SK-N-SH (cell line): ENCODE results near the gene GCM1. TPM values are rescaled to one million over a fixed set of nuclear protein-coding genes. Genes with fewer than 3 reads are reported as not detected.

ENCODE experiments used
- CTCF ChIA-PET: fragments of 300-600, 350-600 bp; formaldehyde crosslinking; extraction: SDS; loops from one replicate; lab custom pipeline; 2021; lab: Yijun Ruan, JAX
- POLR2A ChIA-PET: fragments of 350-600 bp; sonication (Branson Sonifier 250); formaldehyde crosslinking; extraction: SDS; loops from one replicate; lab custom pipeline; 2020; ENCODE audit warnings: antibody characterized with exemption, inconsistent platforms; lab: Yijun Ruan, JAX
- DNase-seq: peaks from one replicate; pipeline ENCODE4 v3.0.0; 2012
- H2AFZ ChIP-seq: fragments of 200-600 bp; sonication (generic); 2 replicates; pipeline ENCODE4 v1.8.1; 2016; ENCODE audit warnings: antibody characterized with exemption, mild to moderate bottlenecking, low read depth
- H3F3A ChIP-seq: fragments of 200-600 bp; sonication (generic); replicated peaks from 2 replicates; pipeline ENCODE3; 2016; ENCODE audit warnings: antibody characterized with exemption, mild to moderate bottlenecking; ENCODE audit not compliant: insufficient read depth
- H3K27ac ChIP-seq, 2 experiments: fragments of 200-500 bp in 1 of 2; fragments of 200-600 bp in 1 of 2; sonication (Bioruptor generic) in 1 of 2; sonication (generic), shearing (Covaris generic) in 1 of 2; 2 replicates each; pipeline versions ENCODE4 v1.5.1 to v1.6.1; 2014 to 2016; ENCODE audit warnings: low read depth in 2 of 2, inconsistent platforms in 1 of 2, low read length in 1 of 2, mild to moderate bottlenecking in 1 of 2, mixed read lengths in 1 of 2
- H3K27me3 ChIP-seq: fragments of 200-600 bp; sonication (generic), shearing (Covaris generic); 2 replicates; pipeline ENCODE4 v1.6.1; 2016; ENCODE audit warnings: mixed run types; ENCODE audit not compliant: insufficient read depth
- H3K36me3 ChIP-seq, 2 experiments: fragments of 200-500 bp in 1 of 2; fragments of 200-600 bp in 1 of 2; sonication (Bioruptor generic) in 1 of 2; sonication (generic) in 1 of 2; replicated peaks in 1 of 2; 2 replicates each; pipeline versions ENCODE3 to v1.5.1; 2014 to 2016; ENCODE audit warnings: low read length in 1 of 2, mild to moderate bottlenecking in 1 of 2; ENCODE audit not compliant: insufficient read depth in 2 of 2, control insufficient read depth in 1 of 2
- H3K4me1 ChIP-seq, 2 experiments: fragments of 200-500 bp in 1 of 2; fragments of 200-600 bp in 1 of 2; sonication (Bioruptor generic) in 1 of 2; sonication (generic), shearing (Covaris generic) in 1 of 2; 2 replicates each; pipeline versions ENCODE4 v1.5.1 to v1.6.1; 2014 to 2016; ENCODE audit warnings: low read depth in 1 of 2, low read length in 1 of 2, mixed run types in 1 of 2; ENCODE audit not compliant: insufficient read depth in 2 of 2, control insufficient read depth in 1 of 2
- H3K4me2 ChIP-seq: fragments of 200-600 bp; sonication (generic), shearing (Covaris generic); 2 replicates; pipeline ENCODE4 v1.6.1; 2017; ENCODE audit warnings: mixed run types
- H3K4me3 ChIP-seq, 2 experiments: fragments of 200-500 bp in 1 of 2; fragments of 200-600 bp in 1 of 2; sonication (Bioruptor generic) in 1 of 2; sonication (generic), shearing (Covaris generic) in 1 of 2; 2 replicates each; pipeline versions ENCODE4 v1.5.1 to v1.8.1; 2014 to 2016; ENCODE audit warnings: low read depth in 2 of 2, inconsistent platforms in 1 of 2, low read length in 1 of 2, mild to moderate bottlenecking in 1 of 2, mixed read lengths in 1 of 2, moderate library complexity in 1 of 2
- H3K79me2 ChIP-seq: fragments of 200-600 bp; sonication (generic); 2 replicates; pipeline ENCODE4 v1.8.1; 2017; ENCODE audit warnings: mild to moderate bottlenecking; ENCODE audit not compliant: insufficient read depth
- H3K9ac ChIP-seq: fragments of 200-600 bp; sonication (generic); 2 replicates; pipeline ENCODE4 v1.6.1; 2017; ENCODE audit warnings: mixed run types
- H3K9me2 ChIP-seq: fragments of 200-600 bp; sonication (generic); 2 replicates; pipeline ENCODE4 v1.6.1; 2017; ENCODE audit warnings: mixed run types
- H3K9me3 ChIP-seq: fragments of 200-600 bp; sonication (generic); 2 replicates; pipeline ENCODE4 v1.6.1; 2017; ENCODE audit warnings: mixed run types, mild to moderate bottlenecking, moderate library complexity
- H4K20me1 ChIP-seq: fragments of 200-600 bp; sonication (generic); 2 replicates; pipeline ENCODE4 v1.6.1; 2017; ENCODE audit warnings: mild to moderate bottlenecking, mixed run types; ENCODE audit not compliant: insufficient read depth
- CHD2 ChIP-seq: fragments of 150-350 bp; IDR thresholded peaks from 2 replicates; pipeline ENCODE4 v1.6.1; 2018; ENCODE audit warnings: low read length; ENCODE audit not compliant: partially characterized antibody
- EZH2phosphoT487 ChIP-seq: fragments of 200-600 bp; sonication (generic); IDR thresholded peaks from 2 replicates; pipeline ENCODE4 v1.6.1; 2017; ENCODE audit warnings: low read depth, mixed run types, mild to moderate bottlenecking, antibody characterized with exemption, moderate library complexity, borderline replicate concordance
- GATA2 ChIP-seq: sonication (generic); formaldehyde crosslinking; IDR thresholded peaks from 2 replicates; pipeline ENCODE4 v1.5.0; 2020; ENCODE audit warnings: mild to moderate bottlenecking, missing genetic modification reagents
- MAX ChIP-seq: IDR thresholded peaks from 2 replicates; pipeline ENCODE4 v1.4.0; 2012; ENCODE audit warnings: low read depth
- MEF2A ChIP-seq: IDR thresholded peaks from 2 replicates; pipeline ENCODE4 v1.4.0; 2012; ENCODE audit warnings: low read depth, borderline replicate concordance
- NFIC ChIP-seq: IDR thresholded peaks from 2 replicates; pipeline ENCODE4 v1.4.0; 2012; ENCODE audit warnings: borderline replicate concordance
- POLR2AphosphoS5 ChIP-seq: IDR thresholded peaks from 2 replicates; pipeline ENCODE4 v1.6.1; 2012; ENCODE audit warnings: low read depth, low read length
- RAD21 ChIP-seq: IDR thresholded peaks from 2 replicates; pipeline ENCODE4 v1.6.1; 2012; ENCODE audit warnings: mild to moderate bottlenecking, low read length
- RCOR1 ChIP-seq: fragments of 150-350 bp; IDR thresholded peaks from 2 replicates; pipeline ENCODE4 v1.6.1; 2017; ENCODE audit warnings: antibody characterized with exemption, low read length
- REST ChIP-seq: IDR thresholded peaks from 2 replicates; pipeline ENCODE4 v1.6.1; 2012; ENCODE audit warnings: mild to moderate bottlenecking, low read depth, low read length, moderate library complexity
- RXRA ChIP-seq: IDR thresholded peaks from 2 replicates; pipeline ENCODE4 v1.4.0; 2012; ENCODE audit warnings: low read depth, mild to moderate bottlenecking, borderline replicate concordance
- SMC3 ChIP-seq: IDR thresholded peaks from 2 replicates; pipeline ENCODE4 v1.6.1; 2012; ENCODE audit warnings: low read depth, low read length, improper control_type of control experiment
- TAF1 ChIP-seq: IDR thresholded peaks from 2 replicates; pipeline ENCODE4 v1.6.1; 2012; ENCODE audit warnings: low read depth, mild to moderate bottlenecking, low read length, moderate library complexity, borderline replicate concordance
- TEAD4 ChIP-seq: IDR thresholded peaks from 2 replicates; pipeline ENCODE4 v1.4.0; 2012; ENCODE audit warnings: mild to moderate bottlenecking, borderline replicate concordance; ENCODE audit not compliant: insufficient read depth
- YY1 ChIP-seq: IDR thresholded peaks from 2 replicates; pipeline ENCODE4 v1.4.0; 2012; ENCODE audit warnings: low read depth, mild to moderate bottlenecking
- WGBS: methylation state at CpG from one replicate; pipeline ENCODE4 v1.1.6; 2017; ENCODE audit warnings: low lambda C conversion rate; 5-methylcytosine and 5-hydroxymethylcytosine counted together
- polyA plus RNA-seq, 3 experiments: library from polyadenylated mRNA; depleted of rRNA; stranded (reverse); fragments of >200 nt; gene quantifications; 2 replicates each; pipeline ENCODE4 v1.2.3, GENCODE V29; 2012
- TF ChIP-seq, protein P1 (sequence below): fragments of 150-350 bp; IDR thresholded peaks from 2 replicates; pipeline ENCODE4 v1.6.1; 2016; ENCODE audit warnings: mild to moderate bottlenecking, low read depth, low read length
- TF ChIP-seq, protein P2 (sequence below): IDR thresholded peaks from 2 replicates; pipeline ENCODE4 v1.4.0; 2012; ENCODE audit warnings: low read depth, borderline replicate concordance
- TF ChIP-seq, protein P3 (sequence below): IDR thresholded peaks from 2 replicates; pipeline ENCODE4 v1.4.0; 2012; ENCODE audit warnings: low read depth, borderline replicate concordance

GCM1 gene
- polyA plus RNA-seq, 1 of the 3 experiments (the other 2 are of a cell fraction): not detected

DNA sequence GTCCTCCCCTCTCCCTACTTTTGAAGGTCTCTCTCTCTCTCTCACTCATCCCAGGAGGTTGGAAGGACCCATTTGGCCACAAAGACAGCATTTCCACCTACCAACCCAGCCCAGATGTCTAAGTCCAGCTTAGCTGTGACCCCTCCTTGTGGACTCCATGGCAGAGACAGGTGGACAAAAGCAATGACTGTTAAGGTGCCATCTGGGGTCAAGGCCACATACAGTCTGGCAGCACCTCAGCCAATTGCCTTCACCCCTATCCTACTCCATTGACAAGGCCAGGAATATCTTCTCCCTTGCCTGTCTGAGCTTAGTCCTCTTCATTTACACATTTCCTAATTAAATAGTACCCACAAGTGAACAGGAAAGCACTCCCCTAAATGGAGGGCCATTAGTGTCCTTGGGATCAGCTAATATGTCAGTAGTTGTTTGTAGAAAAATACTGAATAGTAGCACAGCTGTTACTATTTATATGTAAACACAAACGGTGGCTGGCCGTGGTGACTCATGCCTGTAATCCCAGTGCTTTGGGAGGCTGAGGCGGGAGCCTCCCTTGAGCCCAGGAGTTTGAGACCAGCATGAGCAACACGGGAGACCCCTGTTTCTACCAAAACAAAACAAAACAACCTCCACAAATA, 28.8 kb downstream of the GCM1 start:
- H3K9me2 ChIP-seq: no peaks in the 10 kb centered on the region
- no peak overlapping the region for H3K9ac ChIP-seq
- H3F3A ChIP-seq: no peaks in the 10 kb centered on the region
- no peaks in the 10 kb centered on the region for H3K36me3 ChIP-seq
- CTCF ChIA-PET: interaction anchor here (1.6 kb wide), 1 partner anchor 364 kb away, joined by 5 read pairs; no protein-coding TSS in a partner anchor
- no peak overlapping the region for H3K4me2 ChIP-seq
- POLR2A ChIA-PET: no interaction called here
- TF ChIP-seq GATA2 (CRISPR knock-in tag) (no peak), RAD21 (no peak), YY1 (no peak)
- no peaks in the 10 kb centered on the region; the same call in 1 of the 2 replicates for H3K27me3 ChIP-seq
- no peak overlapping the region for H3K4me3 ChIP-seq
- H3K9me3 ChIP-seq: no peaks in the 10 kb centered on the region
- no peaks in the 10 kb centered on the region for H3K4me1 ChIP-seq
- H3K27ac ChIP-seq: no peak overlapping the region
- no peak overlapping the region for H2AFZ ChIP-seq
- WGBS: 39% methylated on average over 4 of the region's 4 CpGs
- DNase-seq: no peak
- H4K20me1 ChIP-seq: no peaks in the 10 kb centered on the region
- H3K79me2 ChIP-seq: no peaks in the 10 kb centered on the region

DNA sequence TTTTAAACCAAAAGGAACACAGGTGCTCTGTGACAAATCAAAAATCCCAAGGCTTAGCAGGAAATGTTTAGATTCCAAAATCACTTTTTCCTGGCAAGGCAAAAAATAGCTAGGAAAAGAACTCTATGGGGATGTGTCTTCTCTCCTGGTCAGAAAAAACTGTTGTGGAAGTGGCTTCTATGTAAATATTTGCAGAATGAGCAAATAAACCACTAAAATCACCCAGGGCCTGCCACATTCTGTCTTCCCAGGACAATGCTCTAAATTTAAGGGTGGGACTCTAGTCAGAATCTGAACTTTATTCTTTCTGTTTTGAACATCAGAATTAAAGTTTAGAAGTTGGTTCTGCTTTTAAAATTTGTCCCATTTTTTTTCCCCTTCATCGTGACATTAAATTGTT, 29.3 kb downstream of the GCM1 start:
- CTCF ChIA-PET: interaction anchor here (1.0 to 1.6 kb wide), 2 partner anchors 13 to 365 kb away, joined by 4 to 5 read pairs; no protein-coding TSS in a partner anchor
- WGBS: 53% methylated on average over 1 of the region's 1 CpG
- no peak overlapping the region for H3K9ac ChIP-seq

More for the DNA sequence above, 29.3 kb downstream of the GCM1 start:
- no peaks in the 10 kb centered on the region for H3K4me1 ChIP-seq
- H3F3A ChIP-seq: no peaks in the 10 kb centered on the region
- no peaks in the 10 kb centered on the region for H3K9me2 ChIP-seq
- no peak for DNase-seq
- H3K27me3 ChIP-seq: no peaks in the 10 kb centered on the region; the same call in 1 of the 2 replicates
- H3K4me3 ChIP-seq: no peak overlapping the region
- H4K20me1 ChIP-seq: no peaks in the 10 kb centered on the region
- POLR2A ChIA-PET: no interaction called here
- H3K4me2 ChIP-seq: no peak overlapping the region
- no peaks in the 10 kb centered on the region for H3K79me2 ChIP-seq
- no peaks in the 10 kb centered on the region for H3K36me3 ChIP-seq
- H2AFZ ChIP-seq: no peak overlapping the region
- TF ChIP-seq CHD2 (no peak), REST (no peak), NFIC (no peak), RAD21 (no peak), RCOR1 (no peak), POLR2AphosphoS5 (no peak), YY1 (no peak), RXRA (no peak), TAF1 (no peak), EZH2phosphoT487 (no peak), MEF2A (no peak), TEAD4 (no peak), SMC3 (no peak), GATA2 (CRISPR knock-in tag) (no peak), MAX (no peak)
- TF ChIP-seq, protein P1, sequence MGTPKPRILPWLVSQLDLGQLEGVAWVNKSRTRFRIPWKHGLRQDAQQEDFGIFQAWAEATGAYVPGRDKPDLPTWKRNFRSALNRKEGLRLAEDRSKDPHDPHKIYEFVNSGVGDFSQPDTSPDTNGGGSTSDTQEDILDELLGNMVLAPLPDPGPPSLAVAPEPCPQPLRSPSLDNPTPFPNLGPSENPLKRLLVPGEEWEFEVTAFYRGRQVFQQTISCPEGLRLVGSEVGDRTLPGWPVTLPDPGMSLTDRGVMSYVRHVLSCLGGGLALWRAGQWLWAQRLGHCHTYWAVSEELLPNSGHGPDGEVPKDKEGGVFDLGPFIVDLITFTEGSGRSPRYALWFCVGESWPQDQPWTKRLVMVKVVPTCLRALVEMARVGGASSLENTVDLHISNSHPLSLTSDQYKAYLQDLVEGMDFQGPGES: no peak
- TF ChIP-seq, protein P2, sequence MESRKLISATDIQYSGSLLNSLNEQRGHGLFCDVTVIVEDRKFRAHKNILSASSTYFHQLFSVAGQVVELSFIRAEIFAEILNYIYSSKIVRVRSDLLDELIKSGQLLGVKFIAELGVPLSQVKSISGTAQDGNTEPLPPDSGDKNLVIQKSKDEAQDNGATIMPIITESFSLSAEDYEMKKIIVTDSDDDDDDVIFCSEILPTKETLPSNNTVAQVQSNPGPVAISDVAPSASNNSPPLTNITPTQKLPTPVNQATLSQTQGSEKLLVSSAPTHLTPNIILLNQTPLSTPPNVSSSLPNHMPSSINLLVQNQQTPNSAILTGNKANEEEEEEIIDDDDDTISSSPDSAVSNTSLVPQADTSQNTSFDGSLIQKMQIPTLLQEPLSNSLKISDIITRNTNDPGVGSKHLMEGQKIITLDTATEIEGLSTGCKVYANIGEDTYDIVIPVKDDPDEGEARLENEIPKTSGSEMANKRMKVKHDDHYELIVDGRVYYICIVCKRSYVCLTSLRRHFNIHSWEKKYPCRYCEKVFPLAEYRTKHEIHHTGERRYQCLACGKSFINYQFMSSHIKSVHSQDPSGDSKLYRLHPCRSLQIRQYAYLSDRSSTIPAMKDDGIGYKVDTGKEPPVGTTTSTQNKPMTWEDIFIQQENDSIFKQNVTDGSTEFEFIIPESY: no peak
- TF ChIP-seq, protein P3, sequence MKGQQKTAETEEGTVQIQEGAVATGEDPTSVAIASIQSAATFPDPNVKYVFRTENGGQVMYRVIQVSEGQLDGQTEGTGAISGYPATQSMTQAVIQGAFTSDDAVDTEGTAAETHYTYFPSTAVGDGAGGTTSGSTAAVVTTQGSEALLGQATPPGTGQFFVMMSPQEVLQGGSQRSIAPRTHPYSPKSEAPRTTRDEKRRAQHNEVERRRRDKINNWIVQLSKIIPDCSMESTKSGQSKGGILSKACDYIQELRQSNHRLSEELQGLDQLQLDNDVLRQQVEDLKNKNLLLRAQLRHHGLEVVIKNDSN: no peak
- TF ChIP-seq, all 33 proteins: peak for 0
- H3K9me3 ChIP-seq: no peaks in the 10 kb centered on the region
- H3K27ac ChIP-seq: no peak overlapping the region
